HepG2 (cell line): Measurements from ENCODE around the gene B4GALT7. TPM values are rescaled to one million over a fixed set of nuclear protein-coding genes. Genes with fewer than 3 reads are reported as not detected.

Experiments used
- AHR ChIP-seq: IDR thresholded peaks from 2 replicates; pipeline ENCODE4 v1.6.1; 2018; ENCODE audit warnings: missing genetic modification reagents, missing compliant biosample characterization
- ATAD3A ChIP-seq: sonication (generic); formaldehyde crosslinking; IDR thresholded peaks from 2 replicates; pipeline ENCODE4 v1.4.0; 2020; ENCODE audit warnings: missing genetic modification reagents
- E2F1 ChIP-seq: sonication (generic); formaldehyde crosslinking; IDR thresholded peaks from 2 replicates; pipeline ENCODE4 v1.5.0; 2020; ENCODE audit warnings: missing genetic modification reagents
- FOXO4 ChIP-seq: sonication (generic); formaldehyde crosslinking; conservative IDR thresholded peaks from 2 replicates; pipeline ENCODE4 v1.8.1; 2023; ENCODE audit warnings: missing genetic modification reagents
- HOMEZ ChIP-seq: IDR thresholded peaks from 2 replicates; pipeline ENCODE4 v1.6.1; 2016; ENCODE audit warnings: low read depth
- MAZ ChIP-seq, 2 experiments: sonication (generic) in 1 of 2; formaldehyde crosslinking in 1 of 2; IDR thresholded peaks; 2 replicates each; pipeline versions ENCODE4 v1.5.0 to v1.6.1; 2012 to 2020; ENCODE audit warnings: low read depth in 2 of 2, mild to moderate bottlenecking in 2 of 2, borderline replicate concordance in 1 of 2, improper control_type of control experiment in 1 of 2, low read length in 1 of 2, missing genetic modification reagents in 1 of 2, moderate library complexity in 1 of 2
- MLX ChIP-seq: IDR thresholded peaks from 2 replicates; pipeline ENCODE4 v1.6.1; 2016
- MLXIP ChIP-seq: sonication (generic); formaldehyde crosslinking; IDR thresholded peaks from 2 replicates; pipeline ENCODE4 v1.9.0; 2021; ENCODE audit warnings: missing genetic modification reagents, borderline replicate concordance
- NFIB ChIP-seq: sonication (generic); formaldehyde crosslinking; IDR thresholded peaks from 2 replicates; pipeline ENCODE4 v1.9.0; 2021; ENCODE audit warnings: missing genetic modification reagents, mild to moderate bottlenecking, borderline replicate concordance
- PITX1 ChIP-seq: sonication (generic); formaldehyde crosslinking; IDR thresholded peaks from 2 replicates; pipeline ENCODE4 v1.5.1; 2020; ENCODE audit warnings: mild to moderate bottlenecking, missing genetic modification reagents
- SETDB1 ChIP-seq: sonication (generic); formaldehyde crosslinking; IDR thresholded peaks from 2 replicates; pipeline ENCODE4 v1.5.1; 2020; ENCODE audit warnings: missing genetic modification reagents, mild to moderate bottlenecking, borderline replicate concordance
- SOX13 ChIP-seq, 3 experiments: fragments of 450-650 bp in 1 of 3; sonication (generic) in 1 of 3; formaldehyde crosslinking in 1 of 3; IDR thresholded peaks in 2 of 3; conservative IDR thresholded peaks in 1 of 3; 2 replicates each; pipeline versions ENCODE4 v1.5.0 to v1.6.1; 2016 to 2020; ENCODE audit warnings: antibody characterized with exemption in 1 of 3, mild to moderate bottlenecking in 1 of 3, missing compliant biosample characterization in 1 of 3, missing genetic modification reagents in 1 of 3, moderate library complexity in 1 of 3
- SOX6 ChIP-seq, 2 experiments: fragments of 450-650 bp in 1 of 2; sonication (generic) in 1 of 2; formaldehyde crosslinking in 1 of 2; IDR thresholded peaks; 2 replicates each; pipeline versions ENCODE4 v1.4.0 to v1.6.1; 2017 to 2020; ENCODE audit warnings: antibody characterized with exemption in 1 of 2, mild to moderate bottlenecking in 1 of 2, missing genetic modification reagents in 1 of 2
- TSC22D2 ChIP-seq: sonication (generic); formaldehyde crosslinking; IDR thresholded peaks from 2 replicates; pipeline ENCODE4 v1.5.1; 2020; ENCODE audit warnings: missing genetic modification reagents, mild to moderate bottlenecking, borderline replicate concordance
- ZFP1 ChIP-seq: IDR thresholded peaks from 2 replicates; pipeline ENCODE4 v1.6.1; 2016
- ZFYVE20 ChIP-seq: sonication (generic); formaldehyde crosslinking; IDR thresholded peaks from 2 replicates; pipeline ENCODE4 v1.8.0; 2023; ENCODE audit warnings: low read depth, mild to moderate bottlenecking, moderate library complexity, missing genetic modification reagents, borderline replicate concordance
- ZKSCAN8 ChIP-seq: IDR thresholded peaks from 2 replicates; pipeline ENCODE4 v1.6.1; 2016; ENCODE audit warnings: borderline replicate concordance, missing genetic modification reagents, missing compliant biosample characterization
- ZNF17 ChIP-seq: sonication (generic); formaldehyde crosslinking; IDR thresholded peaks from 2 replicates; pipeline ENCODE4 v1.5.0; 2020; ENCODE audit warnings: mild to moderate bottlenecking, missing genetic modification reagents
- ZNF563 ChIP-seq: sonication (generic); formaldehyde crosslinking; IDR thresholded peaks from 2 replicates; pipeline ENCODE4 v1.8.0; 2022; ENCODE audit warnings: mild to moderate bottlenecking, moderate library complexity, missing genetic modification reagents
- ZNF605 ChIP-seq: sonication (generic); formaldehyde crosslinking; IDR thresholded peaks from 2 replicates; pipeline ENCODE4 v1.8.0; 2022; ENCODE audit warnings: mild to moderate bottlenecking, missing genetic modification reagents
- ZNF883 ChIP-seq: sonication (generic); formaldehyde crosslinking; IDR thresholded peaks from 2 replicates; pipeline ENCODE4 v1.5.1; 2020; ENCODE audit warnings: mild to moderate bottlenecking, missing genetic modification reagents; ENCODE audit errors: not compliant biosample characterization
- polyA plus RNA-seq, 8 experiments: library from polyadenylated mRNA; depleted of rRNA in 3 of 8; stranded (reverse) in 7 of 8; unstranded in 1 of 8; fragments of >200 nt; fragmentation: Illumina TruSeq in 4 of 8; extraction: Trizol in 4 of 8; gene quantifications; 2 replicates each; pipeline versions ENCODE4 v1.2.1 to v1.2.3, GENCODE V29; 2011 to 2016; ENCODE audit warnings: low read depth in 4 of 8, missing spikeins in 1 of 8, mixed read lengths in 1 of 8; ENCODE audit not compliant: insufficient read depth in 1 of 8
- total RNA-seq, 5 experiments: library from RNA; depleted of rRNA; stranded (reverse); fragments of >200 nt; fragmentation: Illumina TruSeq; extraction: Trizol; gene quantifications; 2 replicates each; pipeline ENCODE4 v1.2.3, GENCODE V29; 2016; ENCODE audit warnings: low read depth in 1 of 5

B4GALT7 gene
- total and polyA plus RNA-seq, 2 of the 13 experiments (the other 11 are each of a cell fraction or from before 2014, with no cell fraction given), result 16.4 to 20.5 TPM

GRCh38 chr5:177554474-177555111, 45.3 kb upstream of the B4GALT7 start, which contains the start of gene FAM193B (continued):
- TF ChIP-seq E2F1 (CRISPR knock-in tag), result no peak
- TF ChIP-seq ZNF563, result no peak
- TF ChIP-seq ZFP1 (CRISPR knock-in tag), result no peak
- TF ChIP-seq ZNF883 (CRISPR knock-in tag), result no peak
- TF ChIP-seq NFIB, result no peak
- peak; percentile 49; the same call in 1 of the 2 replicates for TF ChIP-seq ZNF605 (CRISPR knock-in tag)
- no peak for TF ChIP-seq ZFYVE20 (CRISPR knock-in tag)
- no peak for TF ChIP-seq MLX (CRISPR knock-in tag)
- TF ChIP-seq MLXIP (CRISPR knock-in tag), result no peak
- no peak for TF ChIP-seq ATAD3A (CRISPR knock-in tag)
- no peak for TF ChIP-seq HOMEZ (CRISPR knock-in tag)
- TF ChIP-seq SETDB1 (CRISPR knock-in tag), result no peak
- no peak for TF ChIP-seq FOXO4 (CRISPR knock-in tag)
- TF ChIP-seq AHR (CRISPR knock-in tag), result no peak
- TF ChIP-seq SOX13 (IDR thresholded peaks at IDR 0.05), result no peak
- no peak for TF ChIP-seq SOX13 (CRISPR knock-in tag; conservative IDR thresholded peaks at IDR 0.05 in 1 of 2, IDR thresholded peaks at IDR 0.05 in 1 of 2)
- no peak for TF ChIP-seq ZKSCAN8 (CRISPR knock-in tag)
- TF ChIP-seq PITX1, result no peak
- TF ChIP-seq MAZ (IDR thresholded peaks at IDR 0.05; ENCODE audit: borderline replicate concordance, low read depth, low read length), result no peak
- TF ChIP-seq MAZ (CRISPR knock-in tag; IDR thresholded peaks at IDR 0.05; ENCODE audit: low read depth), result peak; percentile 29; the same call in 1 of the 2 replicates
- TF ChIP-seq ZNF17 (CRISPR knock-in tag), result no peak
- TF ChIP-seq SOX6 (IDR thresholded peaks at IDR 0.05), result no peak
- no peak for TF ChIP-seq SOX6 (CRISPR knock-in tag; IDR thresholded peaks at IDR 0.05)
- TF ChIP-seq TSC22D2 (CRISPR knock-in tag), result 0 out of 2 replicates have a peak, but pooled peaks have one; percentile 25
